Left lung (tissue), 10 donors: ENCODE results near the gene AHSP. TPM values are rescaled to one million over a fixed set of nuclear protein-coding genes. Genes with fewer than 3 reads are reported as not detected.
"Not testable (repeated sequence)": the region's sequence is repeated elsewhere in the genome, so short reads cannot be mapped to it uniquely, and the experiment has no call there.

ENCODE experiments used
- ATAC-seq: fragments of 200-7000 bp; cut with Tn5 transposase; one replicate; pipeline ENCODE4 v1.9.1; 2020; ENCODE audit warnings: moderate library complexity
- DNase-seq, 4 donors: peaks; one replicate each; pipeline ENCODE4 v3.0.0-alpha.2; 2013 to 2020
- H3K27ac ChIP-seq, 2 donors: fragments of 200-600 bp; sonication (generic) in 1 of 2; one replicate each; pipeline versions ENCODE4 v1.5.0 to v1.8.0; 2020 to 2021
- H3K27me3 ChIP-seq, 2 donors: fragments of 200-600 bp; sonication (generic) in 1 of 2; one replicate each; pipeline versions ENCODE4 v1.5.0 to v1.8.0; 2020 to 2021
- H3K36me3 ChIP-seq, 2 donors: fragments of 200-600 bp; sonication (generic) in 1 of 2; one replicate each; pipeline versions ENCODE4 v1.5.0 to v1.8.0; 2020 to 2021
- H3K4me1 ChIP-seq, 2 donors: fragments of 200-600 bp; one replicate each; pipeline ENCODE4 v1.8.0; 2021
- H3K4me3 ChIP-seq, 2 donors: fragments of 200-600 bp; sonication (generic) in 1 of 2; one replicate each; pipeline versions ENCODE4 v1.5.0 to v1.8.0; 2020 to 2021; ENCODE audit warnings: mild to moderate bottlenecking in 1 of 2
- H3K9me3 ChIP-seq, 2 donors: fragments of 200-600 bp; sonication (generic) in 1 of 2; one replicate each; pipeline versions ENCODE4 v1.5.0 to v1.8.0; 2020 to 2021
- intact Hi-C, 2 donors: fragments of 100-400 bp; cut with DNase I; formaldehyde crosslinking; loops; one replicate each; pipeline versions ENCODE4 v1.11.2 to v1.14.2; 2022
- polyA plus RNA-seq, 6 donors: library from polyadenylated mRNA; unstranded; fragments of 120-200 nt; gene quantifications; one replicate each; pipeline ENCODE4 v1.2.1, GENCODE V29; 2013; ENCODE audit not compliant: insufficient read length in 6 of 6
- total RNA-seq, 2 donors: library from RNA; stranded (reverse); fragmentation: NEBNext Ultra II Directional; extraction: Animal tissue kit (Norgen Biotek cat#: 25700); gene quantifications; one replicate each; pipeline ENCODE4 v1.2.1, GENCODE V29; 2021
- TF ChIP-seq, protein P1 (sequence below), 2 donors: fragments of 200-600 bp; sonication (generic) in 1 of 2; IDR thresholded peaks; one replicate each; pipeline versions ENCODE4 v1.5.0 to v1.8.0; 2021; ENCODE audit warnings: antibody characterized with exemption in 2 of 2
- donor health status: DM: no; HTN: yes; CAD: no.
- donor health status: DM: no; HTN: no; CAD: no.

AHSP gene
- total and polyA plus RNA-seq, 8 donors: 6.2 to 18.2 (median 11.9) TPM; not detected in 2

DNA sequence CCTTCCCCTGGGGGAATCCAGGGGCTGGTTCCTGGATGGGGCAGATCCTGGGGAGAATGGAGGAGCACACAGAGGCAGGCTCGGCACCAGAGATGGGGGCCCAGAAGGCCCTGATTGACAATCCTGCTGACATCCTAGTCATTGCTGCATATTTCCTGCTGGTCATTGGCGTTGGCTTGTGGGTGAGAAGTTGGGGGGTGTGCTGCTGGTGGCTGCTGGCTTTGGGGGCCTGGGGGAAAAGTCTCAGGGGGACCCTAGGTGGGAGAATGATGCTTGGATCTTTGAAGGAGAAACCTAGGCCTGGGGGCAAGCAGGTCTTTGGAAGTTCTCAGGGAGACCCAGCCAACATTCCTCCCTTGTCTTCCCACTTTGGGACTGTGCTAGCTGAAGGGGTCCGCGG is 44.6 kb upstream of the AHSP start, which contains the start of gene SLC5A2:
SLC5A2 (plus strand) TSS at position 43 of the 400 bp plus-strand sequence; CDS start at position 57, 14 bp downstream.
- peaks cover 0 to 5% of the 10 kb centered on the region in 2 donors for H3K36me3 ChIP-seq
- peaks cover 2 to 37% of the 10 kb centered on the region in 2 donors for H3K4me1 ChIP-seq
- H3K4me3 ChIP-seq: no peak within 1 kb of the TSS
- peak in 1 of 4 donors; percentile 20 for DNase-seq
- peaks cover 0 to 10% of the 10 kb centered on the region in 2 donors for H3K27me3 ChIP-seq
- H3K27ac ChIP-seq: no peak within 1 kb of the TSS
- no peaks in the 10 kb centered on the region for H3K9me3 ChIP-seq
- TF ChIP-seq, protein P1, sequence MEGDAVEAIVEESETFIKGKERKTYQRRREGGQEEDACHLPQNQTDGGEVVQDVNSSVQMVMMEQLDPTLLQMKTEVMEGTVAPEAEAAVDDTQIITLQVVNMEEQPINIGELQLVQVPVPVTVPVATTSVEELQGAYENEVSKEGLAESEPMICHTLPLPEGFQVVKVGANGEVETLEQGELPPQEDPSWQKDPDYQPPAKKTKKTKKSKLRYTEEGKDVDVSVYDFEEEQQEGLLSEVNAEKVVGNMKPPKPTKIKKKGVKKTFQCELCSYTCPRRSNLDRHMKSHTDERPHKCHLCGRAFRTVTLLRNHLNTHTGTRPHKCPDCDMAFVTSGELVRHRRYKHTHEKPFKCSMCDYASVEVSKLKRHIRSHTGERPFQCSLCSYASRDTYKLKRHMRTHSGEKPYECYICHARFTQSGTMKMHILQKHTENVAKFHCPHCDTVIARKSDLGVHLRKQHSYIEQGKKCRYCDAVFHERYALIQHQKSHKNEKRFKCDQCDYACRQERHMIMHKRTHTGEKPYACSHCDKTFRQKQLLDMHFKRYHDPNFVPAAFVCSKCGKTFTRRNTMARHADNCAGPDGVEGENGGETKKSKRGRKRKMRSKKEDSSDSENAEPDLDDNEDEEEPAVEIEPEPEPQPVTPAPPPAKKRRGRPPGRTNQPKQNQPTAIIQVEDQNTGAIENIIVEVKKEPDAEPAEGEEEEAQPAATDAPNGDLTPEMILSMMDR (IDR thresholded peaks at IDR 0.05): no peak
- no peak for ATAC-seq
- intact Hi-C loops: no loop called here

DNA sequence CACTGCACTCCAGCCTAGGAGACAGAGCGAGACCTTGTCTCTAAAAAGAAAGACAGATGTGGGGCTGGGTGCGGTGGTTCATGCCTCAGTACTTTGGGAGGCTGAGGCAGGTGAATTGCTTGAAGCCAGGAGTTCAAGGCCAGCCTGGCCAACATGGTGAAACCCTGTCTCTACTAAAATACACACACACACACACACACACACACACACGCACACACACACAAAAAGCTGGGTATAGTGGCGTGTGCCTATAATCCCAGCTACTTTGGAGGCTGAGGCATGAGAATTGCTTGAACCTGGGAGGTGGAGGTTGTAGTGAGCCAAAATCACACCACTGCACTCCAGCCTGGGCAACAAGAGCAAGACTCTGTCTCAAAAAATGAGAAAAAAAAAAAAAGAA is 43.7 kb upstream of the AHSP start:
- Histone ChIP-seq H3K27me3 (peaks cover 0 to 19% of the 10 kb centered on the region in 2 donors), H3K4me1 (peaks cover 7 to 45% of the 10 kb centered on the region in 2 donors)
- H3K9me3 ChIP-seq, ATAC-seq, H3K36me3 ChIP-seq, H3K27ac ChIP-seq, H3K4me3 ChIP-seq, intact Hi-C loops: not testable (repeated sequence)
- peak in 1 of 4 donors; percentile 12 for DNase-seq

DNA sequence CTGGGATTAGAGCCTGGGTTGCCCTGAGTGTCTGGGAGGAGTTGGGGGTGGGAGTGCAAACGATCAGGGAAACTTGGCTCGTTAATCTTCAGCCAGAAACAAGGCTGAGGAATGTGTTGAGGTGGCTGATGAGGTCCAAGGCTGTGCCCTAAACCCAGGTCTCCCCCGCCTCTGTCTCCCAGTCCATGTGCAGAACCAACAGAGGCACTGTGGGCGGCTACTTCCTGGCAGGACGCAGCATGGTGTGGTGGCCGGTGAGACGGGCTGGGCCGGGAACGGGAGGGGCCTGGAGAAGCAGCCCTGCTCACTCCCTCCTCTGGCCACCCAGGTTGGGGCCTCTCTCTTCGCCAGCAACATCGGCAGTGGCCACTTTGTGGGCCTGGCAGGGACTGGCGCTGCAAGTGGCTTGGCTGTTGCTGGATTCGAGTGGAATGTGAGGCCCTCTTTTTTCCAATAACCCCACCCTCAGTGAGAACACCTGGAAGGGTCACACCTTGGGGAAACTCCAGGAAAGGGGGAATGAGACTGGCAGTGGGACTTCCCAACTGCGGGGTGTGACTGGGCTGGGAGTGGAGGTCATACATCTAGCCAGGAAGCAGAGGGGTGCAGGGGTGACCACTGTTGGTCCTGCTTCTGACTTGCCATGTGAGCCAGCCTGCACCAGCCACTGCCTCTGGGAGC is 43.1 kb upstream of the AHSP start:
- Histone ChIP-seq H3K27me3 (peaks cover 0 to 19% of the 10 kb centered on the region in 2 donors), H3K27ac (no peak overlapping the region), H3K4me1 (peaks cover 7 to 39% of the 10 kb centered on the region in 2 donors), H3K9me3 (no peaks in the 10 kb centered on the region), H3K4me3 (no peak overlapping the region), H3K36me3 (no peaks in the 10 kb centered on the region)
- DNase-seq: peak in 2 of 4 donors; percentile 86 to 90
- TF ChIP-seq, protein P1 (IDR thresholded peaks at IDR 0.05): no peak
- intact Hi-C loops: no loop called here
- ATAC-seq: peak; percentile 75

DNA sequence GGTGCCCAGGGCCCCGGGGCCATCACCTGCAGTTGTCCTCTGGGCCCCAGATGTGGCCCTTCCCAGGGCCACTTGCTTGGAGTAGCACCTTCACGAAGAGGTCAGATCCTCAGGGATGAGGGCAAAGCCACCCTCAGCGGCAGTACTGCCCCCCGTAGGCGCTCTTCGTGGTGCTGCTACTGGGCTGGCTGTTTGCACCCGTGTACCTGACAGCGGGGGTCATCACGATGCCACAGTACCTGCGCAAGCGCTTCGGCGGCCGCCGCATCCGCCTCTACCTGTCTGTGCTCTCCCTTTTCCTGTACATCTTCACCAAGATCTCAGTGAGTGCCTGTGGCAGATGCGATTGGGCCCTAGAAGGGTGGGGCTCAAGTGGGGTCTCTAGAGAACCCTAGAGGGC is 42.1 kb upstream of the AHSP start:
- H3K27me3 ChIP-seq: peaks cover 0 to 19% of the 10 kb centered on the region in 2 donors
- peaks cover 7 to 30% of the 10 kb centered on the region in 2 donors for H3K4me1 ChIP-seq
- intact Hi-C loops: no loop called here
- DNase-seq: peak in 1 of 4 donors; percentile 68
- peaks cover 0 to 7% of the 10 kb centered on the region in 2 donors for H3K36me3 ChIP-seq
- H3K27ac ChIP-seq: no peak overlapping the region
- ATAC-seq: no peak
- no peak overlapping the region for H3K4me3 ChIP-seq
- TF ChIP-seq, protein P1 (IDR thresholded peaks at IDR 0.05): no peak
- H3K9me3 ChIP-seq: no peaks in the 10 kb centered on the region

DNA sequence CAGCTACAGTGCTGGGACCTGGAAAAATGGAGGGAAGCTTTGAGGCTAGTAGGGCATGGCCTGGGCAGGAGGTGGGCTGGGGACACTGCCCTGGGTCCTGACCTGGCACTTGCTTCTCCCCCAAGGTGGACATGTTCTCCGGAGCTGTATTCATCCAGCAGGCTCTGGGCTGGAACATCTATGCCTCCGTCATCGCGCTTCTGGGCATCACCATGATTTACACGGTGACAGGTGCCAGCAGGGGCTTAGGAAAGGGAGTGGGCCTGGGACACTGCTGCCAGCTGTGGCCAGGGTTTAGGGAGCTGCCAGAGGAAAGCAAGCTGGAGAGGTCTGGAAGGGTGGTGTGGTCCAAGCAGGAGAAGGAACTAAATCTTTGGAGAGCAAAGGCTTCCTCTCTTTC is 41.7 kb upstream of the AHSP start:
- peaks cover 0 to 10% of the 10 kb centered on the region in 2 donors for H3K36me3 ChIP-seq
- no peak for ATAC-seq
- peak overlapping the region in 1 of 2 donors; percentile 51 for H3K4me3 ChIP-seq
- no peak overlapping the region for H3K27ac ChIP-seq
- intact Hi-C loops: no loop called here
- peaks cover 0 to 19% of the 10 kb centered on the region in 2 donors for H3K27me3 ChIP-seq
- TF ChIP-seq, protein P1 (IDR thresholded peaks at IDR 0.05): no peak
- no peaks in the 10 kb centered on the region for H3K9me3 ChIP-seq
- DNase-seq: peak in 1 of 4 donors; percentile 28
- peaks cover 7 to 25% of the 10 kb centered on the region in 2 donors for H3K4me1 ChIP-seq
